ENCODE data around the gene FHOD3. TPM values are rescaled to one million over a fixed set of nuclear protein-coding genes. Genes with fewer than 3 reads are reported as not detected.

The FHOD3 gene
- total and polyA plus RNA-seq, 2 of the 4 experiments (the other 2 are of a cell fraction) = 14.6 to 16.0 TPM

DNA sequence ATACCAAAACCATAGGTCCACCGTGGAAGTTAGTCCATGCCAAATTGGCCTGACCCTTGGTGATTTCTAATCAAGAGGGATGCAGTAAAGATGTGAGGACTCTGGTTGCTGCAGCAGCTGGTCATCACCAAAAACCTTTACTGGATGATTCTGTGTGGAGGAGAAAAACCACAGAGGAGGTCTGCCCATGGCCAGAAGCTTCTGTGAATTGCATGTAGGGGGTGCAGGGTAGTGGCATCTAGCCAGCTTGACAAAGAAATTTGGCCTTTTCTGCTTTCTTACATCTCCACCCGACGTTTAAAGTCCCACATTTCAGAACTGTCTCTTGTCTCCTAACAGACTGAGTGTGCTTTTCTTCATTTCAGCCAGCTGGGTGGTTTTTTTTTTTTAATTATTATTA, 351.3 kb downstream of the FHOD3 start:
- Histone ChIP-seq H3K4me1 (ENCODE audit: control insufficient read depth, insufficient read depth, low read length) (no peaks in the 10 kb centered on the region), H3K4me3 (ENCODE audit: insufficient read depth, low read depth, low read length) (no peak overlapping the region), H3K4me2 (ENCODE audit: low read depth, low read length) (no peak overlapping the region), H4K5ac (ENCODE audit: low read depth, low read length) (no peak overlapping the region), H2BK15ac (ENCODE audit: low read depth, low read length) (no peak overlapping the region), H4K8ac (ENCODE audit: low read depth in 2 of 2, low read length in 2 of 2) (no peak overlapping the region), H2BK120ac (ENCODE audit: low read depth, low read length) (no peak overlapping the region), H2BK5ac (ENCODE audit: low read depth, low read length, poor library complexity, severe bottlenecking) (no peak overlapping the region), H4K20me1 (ENCODE audit: insufficient read depth, low read length) (no peaks in the 10 kb centered on the region), H3K9me3 (ENCODE audit: control insufficient read depth, insufficient read depth, low read length) (no peaks in the 10 kb centered on the region), H3K79me1 (ENCODE audit: low read depth in 1 of 2, low read length in 2 of 2) (no peaks in the 10 kb centered on the region), H4K91ac (ENCODE audit: insufficient read depth, low read depth, low read length) (no peak overlapping the region), H2AFZ (replicated peaks; ENCODE audit: low read length, poor library complexity) (no peak overlapping the region), H3K18ac (ENCODE audit: low read depth, low read length) (no peak overlapping the region), H3K9me1 (ENCODE audit: insufficient read depth, low read length) (no peaks in the 10 kb centered on the region), H2AK9ac (replicated peaks; ENCODE audit: low read depth, low read length, poor library complexity) (no peak overlapping the region), H3K27ac (ENCODE audit: insufficient read depth, low read length) (no peak overlapping the region), H3K56ac (ENCODE audit: extremely low read depth, insufficient read depth, low read length) (no peak overlapping the region), H3K14ac (replicated peaks; ENCODE audit: low read depth, low read length) (no peak overlapping the region), H2BK20ac (ENCODE audit: low read depth, low read length) (no peak overlapping the region), H2AK5ac (ENCODE audit: low read depth, low read length) (no peak overlapping the region), H3K9ac (ENCODE audit: low read depth, low read length) (no peak overlapping the region), H3K27me3 (ENCODE audit: control insufficient read depth, insufficient read depth, low read length) (no peaks in the 10 kb centered on the region), H3K36me3 (ENCODE audit: control insufficient read depth, insufficient read depth, low read length) (no peaks in the 10 kb centered on the region), H3K23ac (ENCODE audit: low read depth, low read length) (no peak overlapping the region), H3K4ac (ENCODE audit: low read depth, low read length) (no peak overlapping the region)
- intact Hi-C loops (cut with micrococcal nuclease) (no loop called here), in situ Hi-C loops (cut with MboI; ENCODE audit: low sequenced_read_pairs) (no loop called here), dilution Hi-C loops (cut with HindIII; ENCODE audit: low sequenced_read_pairs, unreplicated experiment) (no loop called here)
- ATAC-seq (ENCODE audit: low read depth) (no peak), DNase-seq (no peak)
- CTCF ChIA-PET = no interaction called here
- no CpG with 5 or more reads among the region's 3 CpGs for WGBS, 2 experiments (ENCODE audit: extremely low coverage in 2 of 2, insufficient read length in 1 of 2)
- no TSS peak for BruUV-seq (replicated peaks)
- POLR2A ChIA-PET (ENCODE audit: unreplicated experiment) = no interaction called here
- TF ChIP-seq, protein P1, sequence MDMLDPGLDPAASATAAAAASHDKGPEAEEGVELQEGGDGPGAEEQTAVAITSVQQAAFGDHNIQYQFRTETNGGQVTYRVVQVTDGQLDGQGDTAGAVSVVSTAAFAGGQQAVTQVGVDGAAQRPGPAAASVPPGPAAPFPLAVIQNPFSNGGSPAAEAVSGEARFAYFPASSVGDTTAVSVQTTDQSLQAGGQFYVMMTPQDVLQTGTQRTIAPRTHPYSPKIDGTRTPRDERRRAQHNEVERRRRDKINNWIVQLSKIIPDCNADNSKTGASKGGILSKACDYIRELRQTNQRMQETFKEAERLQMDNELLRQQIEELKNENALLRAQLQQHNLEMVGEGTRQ (IDR thresholded peaks at IDR 0.05; ENCODE audit: low read depth, low read length) = no peak
- TF ChIP-seq CEBPB (IDR thresholded peaks at IDR 0.05; ENCODE audit: low read depth, low read length) = no peak
- TF ChIP-seq MXI1 (IDR thresholded peaks at IDR 0.05; ENCODE audit: borderline replicate concordance, low read depth, low read length) = no peak
- TF ChIP-seq FOS (IDR thresholded peaks at IDR 0.05; ENCODE audit: low read depth, low read length) = no peak
- TF ChIP-seq BHLHE40 (IDR thresholded peaks at IDR 0.05; ENCODE audit: low read depth, low read length) = no peak
- no peak for TF ChIP-seq RCOR1 (IDR thresholded peaks at IDR 0.05; ENCODE audit: insufficient replicate concordance, low read length)
- TF ChIP-seq, protein P2, sequence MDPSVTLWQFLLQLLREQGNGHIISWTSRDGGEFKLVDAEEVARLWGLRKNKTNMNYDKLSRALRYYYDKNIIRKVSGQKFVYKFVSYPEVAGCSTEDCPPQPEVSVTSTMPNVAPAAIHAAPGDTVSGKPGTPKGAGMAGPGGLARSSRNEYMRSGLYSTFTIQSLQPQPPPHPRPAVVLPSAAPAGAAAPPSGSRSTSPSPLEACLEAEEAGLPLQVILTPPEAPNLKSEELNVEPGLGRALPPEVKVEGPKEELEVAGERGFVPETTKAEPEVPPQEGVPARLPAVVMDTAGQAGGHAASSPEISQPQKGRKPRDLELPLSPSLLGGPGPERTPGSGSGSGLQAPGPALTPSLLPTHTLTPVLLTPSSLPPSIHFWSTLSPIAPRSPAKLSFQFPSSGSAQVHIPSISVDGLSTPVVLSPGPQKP (IDR thresholded peaks at IDR 0.05; ENCODE audit: borderline replicate concordance, low read depth, low read length) = no peak
- TF ChIP-seq CHD1 (IDR thresholded peaks at IDR 0.05; ENCODE audit: low read depth, low read length) = no peak
- no peak for TF ChIP-seq RFX5 (IDR thresholded peaks at IDR 0.05; ENCODE audit: low read depth, low read length)
- no peak for TF ChIP-seq RAD21 (IDR thresholded peaks at IDR 0.05; ENCODE audit: low read length)
- TF ChIP-seq NFE2L2 (IDR thresholded peaks at IDR 0.05; ENCODE audit: low read depth, low read length) = no peak
- TF ChIP-seq, protein P3, sequence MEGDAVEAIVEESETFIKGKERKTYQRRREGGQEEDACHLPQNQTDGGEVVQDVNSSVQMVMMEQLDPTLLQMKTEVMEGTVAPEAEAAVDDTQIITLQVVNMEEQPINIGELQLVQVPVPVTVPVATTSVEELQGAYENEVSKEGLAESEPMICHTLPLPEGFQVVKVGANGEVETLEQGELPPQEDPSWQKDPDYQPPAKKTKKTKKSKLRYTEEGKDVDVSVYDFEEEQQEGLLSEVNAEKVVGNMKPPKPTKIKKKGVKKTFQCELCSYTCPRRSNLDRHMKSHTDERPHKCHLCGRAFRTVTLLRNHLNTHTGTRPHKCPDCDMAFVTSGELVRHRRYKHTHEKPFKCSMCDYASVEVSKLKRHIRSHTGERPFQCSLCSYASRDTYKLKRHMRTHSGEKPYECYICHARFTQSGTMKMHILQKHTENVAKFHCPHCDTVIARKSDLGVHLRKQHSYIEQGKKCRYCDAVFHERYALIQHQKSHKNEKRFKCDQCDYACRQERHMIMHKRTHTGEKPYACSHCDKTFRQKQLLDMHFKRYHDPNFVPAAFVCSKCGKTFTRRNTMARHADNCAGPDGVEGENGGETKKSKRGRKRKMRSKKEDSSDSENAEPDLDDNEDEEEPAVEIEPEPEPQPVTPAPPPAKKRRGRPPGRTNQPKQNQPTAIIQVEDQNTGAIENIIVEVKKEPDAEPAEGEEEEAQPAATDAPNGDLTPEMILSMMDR (conservative IDR thresholded peaks at IDR 0.05; ENCODE audit: low read depth, low read length) = no peak
- no peak for TF ChIP-seq MAZ (IDR thresholded peaks at IDR 0.05; ENCODE audit: borderline replicate concordance, low read depth, low read length)
- no peak for TF ChIP-seq POLR2A (IDR thresholded peaks at IDR 0.05; ENCODE audit: low read depth, low read length)
- TF ChIP-seq SMC3 (IDR thresholded peaks at IDR 0.05; ENCODE audit: low read depth, low read length) = no peak
- TF ChIP-seq MAFK (IDR thresholded peaks at IDR 0.05; ENCODE audit: low read depth, low read length) = no peak

All from IMR-90 (cell line).